Sigmoid colon (tissue), 7 donors: ENCODE results near the gene IMMP2L. TPM values are rescaled to one million over a fixed set of nuclear protein-coding genes. Genes with fewer than 3 reads are reported as not detected.

Source experiments
- DNase-seq: peaks from one replicate; pipeline ENCODE4 v3.0.0-alpha.2; 2019
- H3K27ac ChIP-seq, 4 donors: fragments of 200-600 bp; sonication (generic); one replicate each; pipeline ENCODE4 v1.5.1; 2016 to 2019; ENCODE audit warnings: mild to moderate bottlenecking in 1 of 4
- H3K27me3 ChIP-seq, 3 donors: fragments of 200-600 bp; sonication (generic); one replicate each; pipeline ENCODE4 v1.5.1; 2019; ENCODE audit warnings: mild to moderate bottlenecking in 1 of 3
- H3K36me3 ChIP-seq, 4 donors: fragments of 200-600 bp; sonication (generic); one replicate each; pipeline ENCODE4 v1.5.1; 2016 to 2019
- H3K4me1 ChIP-seq, 4 donors: fragments of 200-600 bp; sonication (generic); one replicate each; pipeline ENCODE4 v1.5.1; 2017 to 2019
- H3K4me3 ChIP-seq, 4 donors: fragments of 200-600 bp; sonication (generic); one replicate each; pipeline ENCODE4 v1.5.1; 2017 to 2019; ENCODE audit warnings: mild to moderate bottlenecking in 2 of 4, moderate library complexity in 1 of 4
- H3K9me3 ChIP-seq, 4 donors: fragments of 200-600 bp in 3 of 4; sonication (generic) in 3 of 4; one replicate each; pipeline versions ENCODE4 v1.5.1 to v1.6.1; 2013 to 2019
- EP300 ChIP-seq, 4 donors: sonication (generic); formaldehyde crosslinking; IDR thresholded peaks; one replicate each; pipeline ENCODE4 v1.6.1; 2017; ENCODE audit warnings: antibody characterized with exemption in 4 of 4
- POLR2A ChIP-seq, 2 donors: fragments of 450-650 bp; IDR thresholded peaks; one replicate each; pipeline ENCODE4 v1.6.1; 2016; ENCODE audit warnings: antibody characterized with exemption in 2 of 2, mild to moderate bottlenecking in 2 of 2, moderate library complexity in 2 of 2
- POLR2AphosphoS5 ChIP-seq, 4 donors: sonication (generic); formaldehyde crosslinking; IDR thresholded peaks; one replicate each; pipeline ENCODE4 v1.6.1; 2017; ENCODE audit warnings: antibody characterized with exemption in 4 of 4
- WGBS, 2 donors: extraction: QIAGEN DNeasy Blood & Tissue Kit; methylation state at CpG; one replicate each; pipeline ENCODE4 v1.1.7; 2013; 5-methylcytosine and 5-hydroxymethylcytosine counted together
- intact Hi-C: fragments of 100-400 bp; cut with DNase I; formaldehyde crosslinking; loops from one replicate; pipeline ENCODE4 v1.15.1; 2023
- polyA plus RNA-seq, 3 donors: library from polyadenylated mRNA; stranded (reverse); fragments of 200-250 nt; gene quantifications; one replicate each; pipeline ENCODE4 v1.2.3, GENCODE V29; 2013
- small RNA-seq, 3 donors: library from RNA; depleted of rRNA; stranded (forward); fragments of <200 nt; gene quantifications; one replicate each; pipeline ENCODE3, GENCODE V24; 2016
- total RNA-seq, 4 donors: library from RNA; depleted of rRNA; stranded (reverse); fragments of >200 nt; gene quantifications; one replicate each; pipeline ENCODE4 v1.1.0, GENCODE V29; 2016
- TF ChIP-seq, protein P1 (sequence below), 4 experiments: fragments of 450-650 bp in 3 of 4; fragments of 200-600 bp in 1 of 4; IDR thresholded peaks; one replicate each; pipeline ENCODE4 v1.5.1; 2016 to 2019; ENCODE audit warnings: antibody characterized with exemption in 4 of 4, mild to moderate bottlenecking in 3 of 4, moderate library complexity in 2 of 4
- donor health status: healthy with polysubstance abuse.
- donor health status: Bipolar disorder and iron deficiency.
- donor health status: healthy.

IMMP2L gene
- total and polyA plus RNA-seq, 7 donors: 2.5 to 57.9 (median 18.5) TPM

DNA sequence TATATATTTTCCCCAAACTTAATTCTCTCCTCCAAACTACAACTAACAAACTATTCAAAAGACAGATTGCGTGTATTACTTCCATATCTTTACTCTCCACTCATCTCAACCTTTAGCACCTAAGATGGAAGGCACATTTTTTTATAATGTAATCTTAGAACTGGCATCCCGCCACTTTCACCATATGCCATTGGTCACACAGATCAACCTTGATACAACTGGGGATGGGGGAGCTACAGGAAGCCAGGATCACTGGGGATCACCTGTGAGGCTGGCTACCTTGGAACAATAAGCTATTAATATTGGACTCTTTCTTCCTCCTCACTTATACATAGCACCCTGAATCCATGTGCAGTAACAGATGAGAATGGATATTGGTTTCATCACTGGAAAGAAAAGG, 941.0 kb downstream of the IMMP2L start:
- no peak for DNase-seq
- intact Hi-C loops: no loop called here
- Histone ChIP-seq H3K4me3 (no peak overlapping the region), H3K9me3 (no peaks in the 10 kb centered on the region), H3K27ac (no peak overlapping the region), H3K36me3 (no peaks in the 10 kb centered on the region), H3K27me3 (no peaks in the 10 kb centered on the region), H3K4me1 (no peaks in the 10 kb centered on the region)
- TF ChIP-seq POLR2AphosphoS5 (IDR thresholded peaks at IDR 0.05): no peak
- TF ChIP-seq, protein P1, sequence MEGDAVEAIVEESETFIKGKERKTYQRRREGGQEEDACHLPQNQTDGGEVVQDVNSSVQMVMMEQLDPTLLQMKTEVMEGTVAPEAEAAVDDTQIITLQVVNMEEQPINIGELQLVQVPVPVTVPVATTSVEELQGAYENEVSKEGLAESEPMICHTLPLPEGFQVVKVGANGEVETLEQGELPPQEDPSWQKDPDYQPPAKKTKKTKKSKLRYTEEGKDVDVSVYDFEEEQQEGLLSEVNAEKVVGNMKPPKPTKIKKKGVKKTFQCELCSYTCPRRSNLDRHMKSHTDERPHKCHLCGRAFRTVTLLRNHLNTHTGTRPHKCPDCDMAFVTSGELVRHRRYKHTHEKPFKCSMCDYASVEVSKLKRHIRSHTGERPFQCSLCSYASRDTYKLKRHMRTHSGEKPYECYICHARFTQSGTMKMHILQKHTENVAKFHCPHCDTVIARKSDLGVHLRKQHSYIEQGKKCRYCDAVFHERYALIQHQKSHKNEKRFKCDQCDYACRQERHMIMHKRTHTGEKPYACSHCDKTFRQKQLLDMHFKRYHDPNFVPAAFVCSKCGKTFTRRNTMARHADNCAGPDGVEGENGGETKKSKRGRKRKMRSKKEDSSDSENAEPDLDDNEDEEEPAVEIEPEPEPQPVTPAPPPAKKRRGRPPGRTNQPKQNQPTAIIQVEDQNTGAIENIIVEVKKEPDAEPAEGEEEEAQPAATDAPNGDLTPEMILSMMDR (IDR thresholded peaks at IDR 0.05): no peak
- TF ChIP-seq POLR2A (IDR thresholded peaks at IDR 0.05): no peak
- no peak for TF ChIP-seq EP300 (IDR thresholded peaks at IDR 0.05)
- WGBS, 2 donors: 94 to 96% methylated on average over 2 of the region's 2 CpGs

DNA sequence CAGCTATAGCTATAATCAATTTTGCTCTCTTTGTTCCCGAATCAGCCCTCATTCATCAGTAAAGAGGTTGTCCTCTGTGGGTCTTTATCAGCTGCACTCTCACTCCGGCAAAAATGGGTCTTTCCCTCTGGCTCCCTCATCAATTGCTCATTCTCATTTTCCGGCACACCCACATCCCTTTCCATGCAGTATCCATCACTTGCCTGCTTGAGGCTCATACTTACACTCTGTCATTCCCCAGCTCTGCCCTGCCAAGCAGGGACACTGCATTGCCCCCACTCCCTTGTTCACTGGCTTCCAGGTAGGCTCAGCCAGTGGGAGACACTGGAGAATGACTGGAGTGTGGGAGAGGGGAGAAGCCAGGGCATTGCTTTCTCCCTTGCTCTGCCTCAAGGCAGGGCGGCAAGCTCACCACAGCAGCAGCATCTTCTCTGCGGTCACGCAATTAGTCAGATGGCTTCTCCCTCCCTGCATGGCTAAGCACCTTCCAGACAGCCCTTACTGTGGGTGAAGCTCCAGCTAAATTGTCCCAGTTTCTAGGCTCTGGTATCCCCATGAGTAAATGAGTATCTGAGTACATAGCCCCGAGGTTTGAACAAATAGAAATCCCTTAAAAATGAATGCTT, 942.1 kb downstream of the IMMP2L start:
- H3K4me1 ChIP-seq: no peaks in the 10 kb centered on the region
- DNase-seq: no peak
- WGBS, 2 donors: 88 to 91% methylated on average over 7 of the region's 7 CpGs
- no peaks in the 10 kb centered on the region for H3K9me3 ChIP-seq
- H3K36me3 ChIP-seq: no peaks in the 10 kb centered on the region
- H3K27me3 ChIP-seq: no peaks in the 10 kb centered on the region
- intact Hi-C loops: no loop called here
- H3K27ac ChIP-seq: no peak overlapping the region
- H3K4me3 ChIP-seq: no peak overlapping the region
- TF ChIP-seq POLR2AphosphoS5 (IDR thresholded peaks at IDR 0.05) (no peak), EP300 (IDR thresholded peaks at IDR 0.05) (no peak), POLR2A (IDR thresholded peaks at IDR 0.05) (no peak)
- TF ChIP-seq, protein P1 (IDR thresholded peaks at IDR 0.05): no peak

Small RNA genes lying within 50 kb of the gene (small RNA-seq; reads per million reads assigned to genes)
- gene AC003989.2: 0 reads per million in 3 donors
